NOMO-1 treated with dmso at 0.1 percent for 144 hours (cell line): Measurements from ENCODE around the gene RND3.

Experiments used
- DNase-seq: peaks from one replicate; lab custom pipeline; 2025; ENCODE audit not compliant: unreplicated experiment; lab: John Stamatoyannopoulos, UW

Gene RND3

GRCh38 chr2:150476809-150477302 lies 10.6 kb downstream of the RND3 start:
- no peak for DNase-seq

GRCh38 chr2:150476286-150476685 lies 11.2 kb downstream of the RND3 start:
- no peak for DNase-seq

- DNase-seq = no peak
Observed at GRCh38 chr2:150475479-150476250, 11.8 kb downstream of the RND3 start.

GRCh38 chr2:150474326-150475074 lies 13.0 kb downstream of the RND3 start:
- DNase-seq = no peak

- no peak for DNase-seq
Observed at GRCh38 chr2:150473767-150474166, 13.7 kb downstream of the RND3 start.

GRCh38 chr2:150472511-150472899 lies 15.0 kb downstream of the RND3 start:
- no peak for DNase-seq

GRCh38 chr2:150471813-150472510 lies 15.5 kb downstream of the RND3 start:
- DNase-seq = no peak

GRCh38 chr2:150470435-150470834 lies 17.0 kb downstream of the RND3 start:
- DNase-seq = no peak

- no peak for DNase-seq
Observed at GRCh38 chr2:150469706-150470274, 17.7 kb downstream of the RND3 start.

- no peak for DNase-seq
Observed at GRCh38 chr2:150468350-150468960, 19.0 kb downstream of the RND3 start.

- DNase-seq = no peak
Observed at GRCh38 chr2:150467621-150467963, 19.9 kb downstream of the RND3 start.

GRCh38 chr2:150466741-150467620 lies 20.5 kb downstream of the RND3 start:
- DNase-seq = no peak

- DNase-seq = no peak
Observed at GRCh38 chr2:150465703-150466569, 21.5 kb downstream of the RND3 start.

- no peak for DNase-seq
Observed at GRCh38 chr2:150464986-150465385, 22.5 kb downstream of the RND3 start.

GRCh38 chr2:150464270-150464669 lies 23.2 kb downstream of the RND3 start:
- DNase-seq = no peak

GRCh38 chr2:150462770-150463169 lies 24.7 kb downstream of the RND3 start:
- DNase-seq = no peak

- no peak for DNase-seq
Observed at GRCh38 chr2:150459281-150459680, 28.2 kb downstream of the RND3 start.

GRCh38 chr2:150450765-150451164 lies 36.7 kb downstream of the RND3 start:
- no peak for DNase-seq

- no peak for DNase-seq
Observed at GRCh38 chr2:150449856-150450255, 37.6 kb downstream of the RND3 start.
